Esophagus muscularis mucosa (tissue), 4 donors: ENCODE data around the gene ZNF516. TPM values are rescaled to one million over a fixed set of nuclear protein-coding genes. Genes with fewer than 3 reads are reported as not detected.

ENCODE experiments used
- DNase-seq: peaks from one replicate; pipeline ENCODE4 v3.0.0-alpha.2; 2017; ENCODE audit errors: extremely low spot score
- H3K27ac ChIP-seq, 4 donors: fragments of 200-600 bp; sonication (generic); replicated peaks in 1 of 4; 1 replicate in 3 of 4; 2 replicates in 1 of 4; pipeline ENCODE4 v1.5.1; 2016 to 2019; ENCODE audit warnings: mild to moderate bottlenecking in 1 of 4
- H3K27me3 ChIP-seq, 4 donors: fragments of 200-600 bp; sonication (generic); one replicate each; pipeline versions ENCODE4 v1.5.1 to v1.6.0; 2016 to 2019
- H3K36me3 ChIP-seq, 4 donors: fragments of 200-600 bp; sonication (generic); one replicate each; pipeline ENCODE4 v1.5.1; 2016 to 2019
- H3K4me1 ChIP-seq, 4 donors: fragments of 200-600 bp; sonication (generic); one replicate each; pipeline ENCODE4 v1.5.1; 2016 to 2019
- H3K4me3 ChIP-seq, 4 donors: fragments of 200-600 bp; sonication (generic); 1 replicate in 2 of 4; 2 replicates in 2 of 4; pipeline ENCODE4 v1.5.1; 2016 to 2019; ENCODE audit warnings: mild to moderate bottlenecking in 4 of 4, moderate library complexity in 1 of 4
- H3K9me3 ChIP-seq, 4 donors: fragments of 200-600 bp; sonication (generic); 1 replicate in 3 of 4; 2 replicates in 1 of 4; pipeline ENCODE4 v1.5.1; 2016 to 2019
- EP300 ChIP-seq: sonication (generic); formaldehyde crosslinking; IDR thresholded peaks from one replicate; pipeline ENCODE4 v1.6.1; 2017; ENCODE audit warnings: antibody characterized with exemption
- POLR2A ChIP-seq: fragments of 450-650 bp; IDR thresholded peaks from one replicate; pipeline ENCODE4 v1.6.1; 2017; ENCODE audit warnings: antibody characterized with exemption, moderate library complexity, mild to moderate bottlenecking, low read depth
- POLR2AphosphoS5 ChIP-seq, 2 donors: sonication (generic); formaldehyde crosslinking; IDR thresholded peaks; one replicate each; pipeline ENCODE4 v1.6.1; 2017; ENCODE audit warnings: antibody characterized with exemption in 2 of 2
- WGBS: methylation state at CpG from one replicate; pipeline ENCODE4 v1.1.5; 2018; 5-methylcytosine and 5-hydroxymethylcytosine counted together
- intact Hi-C: fragments of 100-400 bp; cut with DNase I; formaldehyde crosslinking; loops from one replicate; pipeline ENCODE4 v1.15.1; 2023
- total RNA-seq, 4 donors: library from RNA; depleted of rRNA; stranded (reverse); fragments of >200 nt; gene quantifications; one replicate each; pipeline versions ENCODE4 v1.1.0 to v1.2.1, GENCODE V29; 2016
- TF ChIP-seq, protein P1 (sequence below), 3 experiments: fragments of 200-600 bp in 2 of 3; fragments of 450-650 bp in 1 of 3; sonication (generic) in 2 of 3; IDR thresholded peaks; one replicate each; pipeline ENCODE4 v1.5.1; 2017 to 2019; ENCODE audit warnings: antibody characterized with exemption in 3 of 3, mild to moderate bottlenecking in 2 of 3, moderate library complexity in 1 of 3

The ZNF516 gene
- total RNA-seq, 4 donors from 2014 or later, result 28.5 to 44.9 (median 35.8) TPM

DNA sequence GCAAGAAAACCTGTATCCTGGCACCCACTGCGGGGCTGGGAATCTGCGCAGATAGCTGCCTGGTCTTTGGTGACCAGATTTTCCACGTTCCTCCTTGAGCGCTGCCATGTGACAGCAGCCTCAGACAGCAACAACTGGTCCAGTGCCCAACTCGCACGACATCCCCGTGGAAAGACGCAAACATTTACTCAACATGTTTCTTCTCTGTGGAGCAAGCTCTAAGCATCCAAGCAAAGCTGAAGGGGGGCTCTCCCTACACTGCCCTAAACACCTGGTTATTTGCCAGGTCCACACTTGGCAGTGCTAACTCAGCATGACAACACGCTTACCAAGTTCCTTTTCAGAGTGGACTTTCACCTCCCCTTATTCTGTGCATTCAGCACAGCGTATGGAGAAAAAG is 11.3 kb downstream of the ZNF516 start:
- H3K27ac ChIP-seq, result no peak overlapping the region
- WGBS, result 90% methylated on average over 10 of the region's 10 CpGs
- H3K4me1 ChIP-seq, result peaks cover 7 to 45% (median 36%) of the 10 kb centered on the region in 4 donors
- TF ChIP-seq POLR2A, result no peak
- no peak for TF ChIP-seq POLR2AphosphoS5 (IDR thresholded peaks at IDR 0.05)
- TF ChIP-seq EP300, result no peak
- TF ChIP-seq, protein P1, sequence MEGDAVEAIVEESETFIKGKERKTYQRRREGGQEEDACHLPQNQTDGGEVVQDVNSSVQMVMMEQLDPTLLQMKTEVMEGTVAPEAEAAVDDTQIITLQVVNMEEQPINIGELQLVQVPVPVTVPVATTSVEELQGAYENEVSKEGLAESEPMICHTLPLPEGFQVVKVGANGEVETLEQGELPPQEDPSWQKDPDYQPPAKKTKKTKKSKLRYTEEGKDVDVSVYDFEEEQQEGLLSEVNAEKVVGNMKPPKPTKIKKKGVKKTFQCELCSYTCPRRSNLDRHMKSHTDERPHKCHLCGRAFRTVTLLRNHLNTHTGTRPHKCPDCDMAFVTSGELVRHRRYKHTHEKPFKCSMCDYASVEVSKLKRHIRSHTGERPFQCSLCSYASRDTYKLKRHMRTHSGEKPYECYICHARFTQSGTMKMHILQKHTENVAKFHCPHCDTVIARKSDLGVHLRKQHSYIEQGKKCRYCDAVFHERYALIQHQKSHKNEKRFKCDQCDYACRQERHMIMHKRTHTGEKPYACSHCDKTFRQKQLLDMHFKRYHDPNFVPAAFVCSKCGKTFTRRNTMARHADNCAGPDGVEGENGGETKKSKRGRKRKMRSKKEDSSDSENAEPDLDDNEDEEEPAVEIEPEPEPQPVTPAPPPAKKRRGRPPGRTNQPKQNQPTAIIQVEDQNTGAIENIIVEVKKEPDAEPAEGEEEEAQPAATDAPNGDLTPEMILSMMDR (IDR thresholded peaks at IDR 0.05), result no peak
- intact Hi-C loops, result no loop called here
- no peaks in the 10 kb centered on the region for H3K27me3 ChIP-seq
- no peak overlapping the region for H3K4me3 ChIP-seq
- no peak for DNase-seq
- H3K36me3 ChIP-seq, result no peaks in the 10 kb centered on the region
- H3K9me3 ChIP-seq, result no peaks in the 10 kb centered on the region

DNA sequence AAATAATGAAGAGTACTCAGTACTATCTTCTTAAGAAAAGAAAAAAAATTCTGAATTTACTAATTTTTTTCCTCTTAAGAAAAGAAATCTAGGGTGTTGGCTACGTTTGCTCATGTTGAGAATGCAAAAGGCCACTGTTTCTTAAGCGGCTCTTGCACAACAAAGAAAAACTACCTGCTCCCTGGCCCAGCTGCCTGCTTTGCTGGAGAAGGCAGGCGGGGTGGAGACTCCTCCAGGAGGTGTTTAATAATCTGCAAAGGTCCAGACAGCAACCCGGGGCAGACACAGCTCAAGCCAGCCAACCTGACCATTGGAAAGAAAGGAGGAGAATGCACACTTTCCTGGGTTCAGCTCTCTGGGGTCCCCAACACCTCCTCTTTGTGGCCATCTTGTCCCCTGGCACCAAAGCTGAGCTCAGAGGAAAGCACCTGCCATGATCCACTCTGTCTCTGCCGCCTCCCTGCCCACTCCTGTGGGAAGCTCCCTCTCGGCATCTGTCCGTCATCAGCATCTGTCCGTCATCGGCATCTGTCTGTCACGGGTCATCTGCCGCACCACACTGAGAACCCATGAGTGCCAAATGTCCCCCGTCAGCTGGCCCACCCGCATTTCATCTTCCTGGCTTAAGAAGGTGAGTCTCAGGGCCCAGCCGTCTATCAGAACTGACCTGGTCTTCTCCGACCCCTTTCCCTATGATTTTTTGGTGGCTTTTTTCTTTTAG is 11.9 kb downstream of the ZNF516 start:
- DNase-seq, result no peak
- 92% methylated on average over 15 of the region's 15 CpGs for WGBS
- no peaks in the 10 kb centered on the region for H3K27me3 ChIP-seq
- TF ChIP-seq POLR2A (no peak), EP300 (no peak), POLR2AphosphoS5 (IDR thresholded peaks at IDR 0.05) (no peak)
- TF ChIP-seq, protein P1 (IDR thresholded peaks at IDR 0.05), result no peak
- no peaks in the 10 kb centered on the region for H3K36me3 ChIP-seq
- no peaks in the 10 kb centered on the region for H3K9me3 ChIP-seq
- H3K4me1 ChIP-seq, result peaks cover under 1 to 41% (median 35%) of the 10 kb centered on the region in 4 donors
- H3K4me3 ChIP-seq, result no peak overlapping the region
- no peak overlapping the region for H3K27ac ChIP-seq
- intact Hi-C loops, result no loop called here

DNA sequence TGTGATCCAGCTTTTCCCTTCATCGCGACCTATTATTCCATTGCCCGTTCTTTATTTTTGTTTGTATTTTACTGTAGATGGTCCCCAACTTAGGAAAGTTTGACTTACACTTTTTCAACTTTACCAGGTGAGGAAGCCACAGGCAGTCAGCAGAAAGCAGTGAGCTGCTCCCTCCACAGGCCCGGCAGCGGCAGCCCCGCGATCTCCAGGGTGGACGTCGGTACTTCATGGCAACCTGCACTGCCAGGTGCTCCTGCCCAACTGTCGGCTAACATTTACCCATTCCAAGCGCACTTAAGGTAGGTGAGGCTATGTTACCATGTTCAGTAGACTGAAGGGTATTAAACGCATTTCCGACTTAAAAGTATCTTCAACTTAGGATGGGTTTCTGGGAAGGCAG is 12.8 kb downstream of the ZNF516 start:
- H3K4me3 ChIP-seq, result no peak overlapping the region
- no peak for DNase-seq
- no peak overlapping the region for H3K27ac ChIP-seq
- H3K36me3 ChIP-seq, result no peaks in the 10 kb centered on the region
- intact Hi-C loops, result no loop called here
- H3K9me3 ChIP-seq, result no peaks in the 10 kb centered on the region
- peaks cover 0 to 42% (median 35%) of the 10 kb centered on the region in 4 donors for H3K4me1 ChIP-seq
- H3K27me3 ChIP-seq, result no peaks in the 10 kb centered on the region
- TF ChIP-seq EP300, result no peak
- no peak for TF ChIP-seq POLR2A
- 91% methylated on average over 13 of the region's 13 CpGs for WGBS

DNA sequence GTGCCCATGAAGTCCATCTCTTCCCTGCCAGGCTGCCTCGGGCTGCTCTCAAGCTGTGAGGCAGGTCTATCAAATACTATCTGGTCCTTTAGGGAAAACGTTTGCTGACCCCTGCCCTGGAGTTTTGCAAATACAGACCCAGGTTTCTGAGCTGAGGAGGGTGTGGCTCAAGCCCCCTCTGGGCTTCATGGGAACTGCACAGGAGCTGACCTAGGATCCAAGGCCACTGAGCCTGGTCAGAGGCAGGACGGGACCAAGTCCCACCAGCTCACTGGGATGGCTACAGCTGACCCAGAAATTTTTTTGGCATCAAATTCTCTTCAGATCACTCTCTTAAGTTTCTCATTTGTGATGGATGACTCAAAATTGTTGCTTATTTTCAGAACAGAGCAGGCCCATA is 14.1 kb downstream of the ZNF516 start:
- H3K4me1 ChIP-seq, result peaks cover 3 to 44% (median 36%) of the 10 kb centered on the region in 4 donors
- intact Hi-C loops, result no loop called here
- no peaks in the 10 kb centered on the region for H3K9me3 ChIP-seq
- no peak overlapping the region for H3K4me3 ChIP-seq
- 50% methylated on average over 2 of the region's 3 CpGs for WGBS
- DNase-seq, result no peak
- no peak for TF ChIP-seq POLR2A
- TF ChIP-seq, protein P1 (IDR thresholded peaks at IDR 0.05), result no peak
- H3K27me3 ChIP-seq, result no peaks in the 10 kb centered on the region
- no peaks in the 10 kb centered on the region for H3K36me3 ChIP-seq
- H3K27ac ChIP-seq, result no peak overlapping the region

DNA sequence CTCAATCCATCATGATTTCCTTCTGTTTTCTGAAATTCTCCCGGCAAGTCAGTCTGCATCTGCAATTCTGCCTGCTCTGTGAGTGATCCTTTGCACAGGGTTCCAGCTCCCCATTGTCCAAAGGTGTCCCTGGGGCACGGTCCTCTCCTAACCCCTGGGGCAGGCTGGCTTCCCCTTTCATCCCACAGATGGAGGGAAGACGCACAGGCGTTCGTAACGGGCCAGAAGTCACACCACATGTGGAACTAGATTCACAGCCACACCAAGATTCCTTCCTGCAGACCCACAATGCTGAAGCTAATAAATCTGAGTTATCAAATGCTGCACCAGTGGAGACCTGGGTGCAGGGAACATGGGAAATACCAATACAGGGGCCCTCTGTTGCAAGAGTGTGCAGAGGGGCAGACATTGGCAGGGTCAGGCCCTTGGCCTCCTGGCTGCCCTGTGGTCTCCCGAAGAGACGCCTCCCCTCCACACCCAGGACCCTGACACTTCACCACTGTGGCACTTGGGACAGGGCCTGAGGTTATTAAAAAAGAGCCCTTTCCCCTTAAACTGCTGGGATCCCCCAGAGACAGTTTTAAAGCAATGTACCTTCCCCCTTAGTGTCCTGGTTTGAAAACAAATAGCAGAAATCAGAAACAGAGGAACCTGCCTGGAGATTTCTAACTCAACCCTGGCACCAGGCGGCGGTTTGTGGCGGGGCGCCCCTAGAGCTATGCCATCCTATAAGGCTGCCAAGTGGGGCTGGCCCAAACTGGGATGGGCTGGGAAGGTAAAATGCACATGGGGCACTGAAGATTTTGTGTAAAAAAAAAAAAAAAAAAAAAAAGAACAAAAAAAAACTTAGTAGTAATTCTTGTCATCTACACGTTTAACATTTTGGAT is 15.4 kb downstream of the ZNF516 start:
- 73% methylated on average over 13 of the region's 13 CpGs for WGBS
- no peak overlapping the region for H3K4me3 ChIP-seq

More for the DNA sequence above, 15.4 kb downstream of the ZNF516 start:
- peak; percentile 91 for DNase-seq
- Histone ChIP-seq H3K27ac (peak overlapping the region in 1 of 4 donors; percentile 40), H3K36me3 (no peaks in the 10 kb centered on the region), H3K9me3 (no peaks in the 10 kb centered on the region), H3K4me1 (peaks cover 7 to 54% (median 46%) of the 10 kb centered on the region in 4 donors), H3K27me3 (no peaks in the 10 kb centered on the region)
- intact Hi-C loops, result no loop called here
- TF ChIP-seq POLR2A, result no peak
- no peak for TF ChIP-seq POLR2AphosphoS5 (IDR thresholded peaks at IDR 0.05)
- TF ChIP-seq EP300, result no peak
- TF ChIP-seq, protein P1 (IDR thresholded peaks at IDR 0.05), result no peak
